H9 (cell line): ENCODE measurements around the gene KCNIP3. TPM values are rescaled to one million over a fixed set of nuclear protein-coding genes. Genes with fewer than 3 reads are reported as not detected.
A peak's percentile ranks its signal among the peaks of the same experiment; 100 is the strongest.

Experiments
- DNase-seq: peaks from one replicate; pipeline ENCODE4 v3.0.0-alpha.2; 2017
- H2AFZ ChIP-seq: one replicate; pipeline ENCODE4 v1.6.1; 2013; ENCODE audit warnings: mild to moderate bottlenecking, low read length, control low read depth, moderate library complexity
- H2AK5ac ChIP-seq: 2 replicates; pipeline ENCODE4 v1.6.1; 2013; ENCODE audit warnings: low read length, control low read depth, mixed read lengths; ENCODE audit not compliant: insufficient read length
- H2BK120ac ChIP-seq: one replicate; pipeline ENCODE4 v1.6.1; 2013; ENCODE audit warnings: low read depth, mild to moderate bottlenecking, low read length, control low read depth, inconsistent platforms; ENCODE audit not compliant: poor library complexity, severe bottlenecking
- H2BK12ac ChIP-seq: 2 replicates; pipeline ENCODE4 v1.6.1; 2013; ENCODE audit warnings: low read length, control low read depth, mixed read lengths, low read depth; ENCODE audit not compliant: insufficient read length
- H2BK15ac ChIP-seq: 2 replicates; pipeline ENCODE4 v1.6.1; 2013; ENCODE audit warnings: low read depth, low read length, control low read depth
- H2BK20ac ChIP-seq: one replicate; pipeline ENCODE4 v1.6.1; 2013; ENCODE audit warnings: low read depth, mild to moderate bottlenecking, low read length, control low read depth, inconsistent platforms; ENCODE audit not compliant: poor library complexity, severe bottlenecking
- H2BK5ac ChIP-seq: 2 replicates; pipeline ENCODE4 v1.6.1; 2013; ENCODE audit warnings: low read length, control low read depth, mixed read lengths; ENCODE audit not compliant: insufficient read length
- H3K14ac ChIP-seq: 2 replicates; pipeline ENCODE4 v1.6.1; 2013; ENCODE audit warnings: low read length, control low read depth; ENCODE audit not compliant: insufficient read depth
- H3K18ac ChIP-seq: 2 replicates; pipeline ENCODE4 v1.6.1; 2013; ENCODE audit warnings: low read depth, mild to moderate bottlenecking, mixed read lengths, low read length, control low read depth; ENCODE audit not compliant: insufficient read length
- H3K23ac ChIP-seq: 2 replicates; pipeline ENCODE4 v1.6.1; 2013; ENCODE audit warnings: low read length, control low read depth, mixed read lengths, low read depth; ENCODE audit not compliant: insufficient read length
- H3K23me2 ChIP-seq: 2 replicates; pipeline ENCODE4 v1.6.1; 2013; ENCODE audit warnings: low read depth, mild to moderate bottlenecking, mixed read lengths, low read length, control low read depth; ENCODE audit not compliant: insufficient read length, poor library complexity, severe bottlenecking
- H3K27ac ChIP-seq: 2 replicates; pipeline ENCODE4 v1.5.1; 2013; ENCODE audit warnings: low read length, control low read depth, mixed read lengths, low read depth; ENCODE audit not compliant: insufficient read length
- H3K27me3 ChIP-seq: 2 replicates; pipeline ENCODE4 v1.6.1; 2013; ENCODE audit warnings: low read length, control low read depth, inconsistent platforms; ENCODE audit not compliant: insufficient read depth
- H3K4ac ChIP-seq: 2 replicates; pipeline ENCODE4 v1.6.1; 2013; ENCODE audit warnings: low read depth, mild to moderate bottlenecking, control low read depth, inconsistent platforms, low read length, moderate library complexity
- H3K4me1 ChIP-seq: 2 replicates; pipeline ENCODE4 v1.6.1; 2013; ENCODE audit warnings: low read length, control low read depth, inconsistent platforms; ENCODE audit not compliant: insufficient read depth
- H3K4me2 ChIP-seq: 2 replicates; pipeline ENCODE4 v1.6.1; 2013; ENCODE audit warnings: low read length, control low read depth, mixed read lengths; ENCODE audit not compliant: insufficient read length, insufficient read depth
- H3K56ac ChIP-seq: 2 replicates; pipeline ENCODE4 v1.6.1; 2013; ENCODE audit warnings: low read depth, mild to moderate bottlenecking, mixed read lengths, low read length, control low read depth; ENCODE audit not compliant: insufficient read length
- H3K79me1 ChIP-seq: 2 replicates; pipeline ENCODE4 v1.6.1; 2013; ENCODE audit warnings: low read depth, mild to moderate bottlenecking, moderate library complexity, low read length, control low read depth, inconsistent platforms; ENCODE audit not compliant: insufficient read depth, poor library complexity, severe bottlenecking
- H3K79me2 ChIP-seq: 2 replicates; pipeline ENCODE4 v1.6.1; 2013; ENCODE audit warnings: low read length, control low read depth, inconsistent platforms; ENCODE audit not compliant: insufficient read depth
- H3K9ac ChIP-seq: 2 replicates; pipeline ENCODE4 v1.6.1; 2013; ENCODE audit warnings: low read length, control low read depth, mixed read lengths; ENCODE audit not compliant: insufficient read length; ENCODE audit errors: extremely low read depth
- H3K9me3 ChIP-seq: one replicate; pipeline ENCODE4 v1.6.1; 2013; ENCODE audit warnings: low read depth, low read length, inconsistent platforms; ENCODE audit not compliant: control insufficient read depth
- H3T11ph ChIP-seq: one replicate; pipeline ENCODE4 v1.6.1; 2013; ENCODE audit warnings: mild to moderate bottlenecking, low read length, control low read depth, inconsistent platforms
- H4K20me1 ChIP-seq: one replicate; pipeline ENCODE4 v1.6.1; 2013; ENCODE audit not compliant: control insufficient read depth, insufficient read length, insufficient read depth
- H4K5ac ChIP-seq: 2 replicates; pipeline ENCODE4 v1.6.1; 2013; ENCODE audit warnings: low read depth, mild to moderate bottlenecking, mixed read lengths, low read length, control low read depth; ENCODE audit not compliant: insufficient read length
- H4K8ac ChIP-seq: replicated peaks from 2 replicates; pipeline ENCODE4 v1.6.1; 2013; ENCODE audit warnings: low read length, control low read depth, mixed read lengths, low read depth; ENCODE audit not compliant: insufficient read length
- H4K91ac ChIP-seq: 2 replicates; pipeline ENCODE4 v1.6.1; 2013; ENCODE audit warnings: low read depth, mild to moderate bottlenecking, moderate library complexity, mixed read lengths, low read length, control low read depth; ENCODE audit not compliant: insufficient read length
- H3K27ac Mint-ChIP-seq, 3 experiments: 2 replicates in 2 of 3; 3 replicates in 1 of 3; pipeline ENCODE4 v1.8.0; 2020 to 2021; ENCODE audit warnings: mixed read lengths in 3 of 3, mild to moderate bottlenecking in 1 of 3, moderate library complexity in 1 of 3
- H3K27me3 Mint-ChIP-seq: 2 replicates; pipeline ENCODE4 v1.8.0; 2021; ENCODE audit warnings: low read depth, mild to moderate bottlenecking, moderate library complexity, mixed read lengths
- H3K36me3 Mint-ChIP-seq, 3 experiments: 2 replicates in 2 of 3; 3 replicates in 1 of 3; pipeline ENCODE4 v1.8.0; 2020 to 2021; ENCODE audit warnings: low read depth in 3 of 3, mixed read lengths in 3 of 3; ENCODE audit not compliant: insufficient read depth in 1 of 3
- H3K4me1 Mint-ChIP-seq, 2 experiments: 2 replicates each; pipeline ENCODE4 v1.8.0; 2020; ENCODE audit warnings: mixed read lengths in 2 of 2
- H3K4me3 Mint-ChIP-seq, 2 experiments: 2 replicates in 1 of 2; 3 replicates in 1 of 2; pipeline ENCODE4 v1.8.0; 2020 to 2021; ENCODE audit warnings: mild to moderate bottlenecking in 2 of 2, mixed read lengths in 2 of 2, moderate library complexity in 1 of 2
- H3K9me3 Mint-ChIP-seq, 2 experiments: 2 replicates in 1 of 2; 3 replicates in 1 of 2; pipeline ENCODE4 v1.8.0; 2020; ENCODE audit warnings: mild to moderate bottlenecking in 2 of 2, mixed read lengths in 2 of 2, moderate library complexity in 1 of 2
- WGBS: extraction: QIAGEN DNeasy Blood & Tissue Kit; methylation state at CpG from one replicate; pipeline ENCODE4 v1.1.7; 2013; ENCODE audit warnings: missing lambda C conversion rate, low lambda C conversion rate, mixed read lengths; ENCODE audit not compliant: insufficient read length; ENCODE audit errors: extremely low coverage; 5-methylcytosine and 5-hydroxymethylcytosine counted together
- total RNA-seq: library from RNA; stranded (reverse); gene quantifications from 2 replicates; pipeline ENCODE4 v1.2.1, GENCODE V29; 2021
- TF ChIP-seq, protein P1 (sequence below): fragments of 200-600 bp; sonication (generic); conservative IDR thresholded peaks from 3 replicates; pipeline ENCODE4 v1.8.0; 2021; ENCODE audit warnings: antibody characterized with exemption, mild to moderate bottlenecking

KCNIP3 gene
- total RNA-seq, 1 experiment from 2014 or later = 1.5 TPM

GRCh38 chr2:95346738-95347671 lies 49.9 kb downstream of the KCNIP3 start:
- Histone ChIP-seq H2BK20ac (no peak overlapping the region), H2BK120ac (no peak overlapping the region), H2AK5ac (no peak overlapping the region), H3T11ph (no peak overlapping the region), H4K20me1 (no peaks in the 10 kb centered on the region), H3K56ac (no peak overlapping the region), H2BK5ac (no peak overlapping the region), H4K91ac (no peak overlapping the region), H3K79me2 (no peaks in the 10 kb centered on the region), H3K23ac (no peak overlapping the region), H2AFZ (no peak overlapping the region), H2BK15ac (no peak overlapping the region), H3K4ac (no peak overlapping the region), H4K8ac (no peak overlapping the region), H3K4me1 (no peaks in the 10 kb centered on the region), H3K27me3 (peaks cover 21% of the 10 kb centered on the region; the same call in 1 of the 2 replicates), H3K23me2 (peaks cover 7% of the 10 kb centered on the region), H3K9me3 (no peaks in the 10 kb centered on the region), H3K18ac (no peak overlapping the region), H3K14ac (no peak overlapping the region), H2BK12ac (no peak overlapping the region), H3K79me1 (no peaks in the 10 kb centered on the region), H3K27ac (no peak overlapping the region), H4K5ac (no peak overlapping the region), H3K9ac (no peak overlapping the region), H3K4me2 (peak overlapping the region; percentile 49)
- Mint-ChIP-seq H3K27ac (no peak overlapping the region), H3K9me3 (no peaks in the 10 kb centered on the region; a peak in 1 of 5 replicates), H3K4me3 (peak overlapping the region; percentile 60 to 81), H3K4me1 (no peaks in the 10 kb centered on the region), H3K27me3 (peaks cover 79% of the 10 kb centered on the region), H3K36me3 (no peaks in the 10 kb centered on the region)
- TF ChIP-seq, protein P1, sequence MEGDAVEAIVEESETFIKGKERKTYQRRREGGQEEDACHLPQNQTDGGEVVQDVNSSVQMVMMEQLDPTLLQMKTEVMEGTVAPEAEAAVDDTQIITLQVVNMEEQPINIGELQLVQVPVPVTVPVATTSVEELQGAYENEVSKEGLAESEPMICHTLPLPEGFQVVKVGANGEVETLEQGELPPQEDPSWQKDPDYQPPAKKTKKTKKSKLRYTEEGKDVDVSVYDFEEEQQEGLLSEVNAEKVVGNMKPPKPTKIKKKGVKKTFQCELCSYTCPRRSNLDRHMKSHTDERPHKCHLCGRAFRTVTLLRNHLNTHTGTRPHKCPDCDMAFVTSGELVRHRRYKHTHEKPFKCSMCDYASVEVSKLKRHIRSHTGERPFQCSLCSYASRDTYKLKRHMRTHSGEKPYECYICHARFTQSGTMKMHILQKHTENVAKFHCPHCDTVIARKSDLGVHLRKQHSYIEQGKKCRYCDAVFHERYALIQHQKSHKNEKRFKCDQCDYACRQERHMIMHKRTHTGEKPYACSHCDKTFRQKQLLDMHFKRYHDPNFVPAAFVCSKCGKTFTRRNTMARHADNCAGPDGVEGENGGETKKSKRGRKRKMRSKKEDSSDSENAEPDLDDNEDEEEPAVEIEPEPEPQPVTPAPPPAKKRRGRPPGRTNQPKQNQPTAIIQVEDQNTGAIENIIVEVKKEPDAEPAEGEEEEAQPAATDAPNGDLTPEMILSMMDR = no peak; the same call in 2 of the 3 replicates
- DNase-seq = peak; percentile 60
- no CpG with 5 or more reads among the region's 78 CpGs for WGBS
